ENCODE results near the gene PRKCI.

- TF ChIP-seq CTCF (IDR thresholded peaks at IDR 0.05) = no peak
- TF ChIP-seq POLR2A (IDR thresholded peaks at IDR 0.05) = no peak
Observed at GRCh38 chr3:170274641-170275040, 52.4 kb downstream of the PRKCI start.
